ENCODE measurements around the gene RHOH.

GRCh38 chr4:40205259-40206198, 8.7 kb downstream of the RHOH start:
- TF ChIP-seq EZH2 (IDR thresholded peaks at IDR 0.05; ENCODE audit: insufficient read depth, poor library complexity, severe bottlenecking) (no peak), EZH2phosphoT487 (IDR thresholded peaks at IDR 0.05; ENCODE audit: insufficient read depth, low read depth) (no peak)

Data from GM23248 (cell line).